Stimulated activated naive CD8-positive, alpha-beta T cell treated with anti-CD3 and anti-CD28 coated beads, Interleukin-15, amount 100 ng/mL, for 72 hours (primary cell): ENCODE results near the gene RIBC1.
A peak's percentile ranks its signal among the peaks of the same experiment; 100 is the strongest.
"Not testable (repeated sequence)": the region's sequence is repeated elsewhere in the genome, so short reads cannot be mapped to it uniquely, and the experiment has no call there.

Source experiments
- ATAC-seq: fragments of 150-1000 bp; cut with Tn5 transposase; 2 replicates; pipeline ENCODE4 v1.10.0; 2021; ENCODE audit warnings: mild to moderate bottlenecking, moderate library complexity
- DNase-seq, 2 donors: peaks; one replicate each; pipeline ENCODE4 v3.0.0; 2021 to 2022
- H3K27ac Mint-ChIP-seq, 2 donors: one replicate each; pipeline ENCODE4 v1.8.0; 2022; ENCODE audit warnings: mild to moderate bottlenecking in 2 of 2, mixed read lengths in 2 of 2, moderate library complexity in 2 of 2
- H3K27me3 Mint-ChIP-seq: one replicate; pipeline ENCODE4 v1.8.0; 2022; ENCODE audit warnings: mixed read lengths
- H3K4me1 Mint-ChIP-seq: one replicate; pipeline ENCODE4 v1.8.0; 2022; ENCODE audit warnings: mild to moderate bottlenecking, mixed read lengths
- H3K4me3 Mint-ChIP-seq, 2 donors: one replicate each; pipeline ENCODE4 v1.8.0; 2022; ENCODE audit warnings: mild to moderate bottlenecking in 2 of 2, mixed read lengths in 2 of 2, moderate library complexity in 1 of 2
- H3K9me3 Mint-ChIP-seq, 2 donors: one replicate each; pipeline ENCODE4 v1.8.0; 2022; ENCODE audit warnings: mixed read lengths in 2 of 2

Gene RIBC1

GRCh38 chrX:53422861-53423306 lies at the start of gene RIBC1:
RIBC1 (plus strand) TSS chrX:53422873; CDS start chrX:53426277, 3,404 bp downstream.
- no peak for ATAC-seq
- no peak for DNase-seq
- Mint-ChIP-seq H3K27me3 (no peaks in the 10 kb centered on the region), H3K4me1 (peaks cover 27% of the 10 kb centered on the region), H3K9me3 (no peaks in the 10 kb centered on the region), H3K4me3 (peak within 1 kb of the TSS; percentile 84 to 88), H3K27ac (peak within 1 kb of the TSS; percentile 97 to 99)

- no peaks in the 10 kb centered on the region for H3K27me3 Mint-ChIP-seq
- no peak overlapping the region for H3K27ac Mint-ChIP-seq
- H3K9me3 Mint-ChIP-seq = no peaks in the 10 kb centered on the region
- no peak for DNase-seq
- no peak overlapping the region for H3K4me3 Mint-ChIP-seq
- no peak for ATAC-seq
- no peaks in the 10 kb centered on the region for H3K4me1 Mint-ChIP-seq
These were observed 49.4 kb upstream of the RIBC1 start for GRCh38 chrX:53373307-53373706.

DNA sequence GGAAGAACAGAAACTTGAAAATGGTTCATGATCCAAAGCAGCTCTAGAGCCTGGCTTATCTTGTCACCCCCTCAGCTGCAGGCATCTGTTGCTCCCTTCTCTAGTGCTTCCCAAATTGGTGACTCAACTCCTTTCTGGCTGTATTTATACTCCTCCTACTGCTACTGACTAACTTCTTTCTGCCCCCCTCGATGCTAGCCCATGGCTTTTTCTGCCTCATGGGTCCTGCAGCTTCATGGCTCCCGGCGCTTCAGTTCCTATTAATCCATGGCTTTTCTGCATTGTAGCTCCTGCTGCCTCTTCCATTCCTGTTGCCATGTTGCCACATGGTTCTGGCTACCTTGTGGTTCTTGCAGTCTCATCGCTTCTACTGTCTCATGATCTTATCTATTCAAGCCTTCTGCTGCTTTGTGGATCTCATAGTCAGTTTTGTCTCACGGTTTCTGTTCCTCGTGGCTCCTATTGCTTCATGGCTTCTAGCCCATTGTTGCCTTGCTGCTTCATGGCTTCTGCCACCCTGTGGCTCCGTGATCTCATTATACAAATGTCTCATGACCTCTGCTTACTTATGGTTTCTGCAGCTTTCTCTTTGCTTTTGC lies 48.4 kb upstream of the RIBC1 start:
- H3K9me3 Mint-ChIP-seq = no peaks in the 10 kb centered on the region
- no peak overlapping the region for H3K27ac Mint-ChIP-seq
- ATAC-seq = no peak
- no peak for DNase-seq
- no peak overlapping the region for H3K4me3 Mint-ChIP-seq
- H3K27me3 Mint-ChIP-seq = no peaks in the 10 kb centered on the region
- no peaks in the 10 kb centered on the region for H3K4me1 Mint-ChIP-seq

DNA sequence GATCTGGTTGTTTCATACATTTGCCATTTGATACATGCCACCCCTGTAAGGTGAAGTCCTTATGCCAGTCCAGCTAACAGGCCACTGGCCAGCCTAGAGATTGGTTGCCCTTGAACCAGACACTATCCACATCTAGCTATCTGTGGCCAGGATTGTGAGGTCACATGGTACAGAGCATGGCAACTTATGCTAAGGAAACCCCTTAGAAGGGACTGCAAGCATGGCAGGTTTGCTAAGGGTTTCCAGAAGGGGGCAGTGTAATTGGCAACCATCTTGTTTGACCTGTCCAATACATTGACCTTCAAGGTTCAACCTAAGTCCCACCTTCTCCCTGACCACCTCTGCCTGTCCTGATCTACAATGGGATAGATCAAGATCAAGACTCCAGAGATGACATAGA lies 47.8 kb upstream of the RIBC1 start:
- Mint-ChIP-seq H3K27me3 (no peaks in the 10 kb centered on the region), H3K27ac (no peak overlapping the region), H3K9me3 (no peaks in the 10 kb centered on the region), H3K4me3 (no peak overlapping the region), H3K4me1 (no peaks in the 10 kb centered on the region)
- no peak for DNase-seq
- ATAC-seq = no peak

- ATAC-seq (no peak), DNase-seq (no peak)
- Mint-ChIP-seq H3K27ac (no peak overlapping the region), H3K27me3 (no peaks in the 10 kb centered on the region), H3K9me3 (no peaks in the 10 kb centered on the region), H3K4me3 (no peak overlapping the region), H3K4me1 (no peaks in the 10 kb centered on the region)
These were observed 45.8 kb upstream of the RIBC1 start for GRCh38 chrX:53376888-53377287.

- Mint-ChIP-seq H3K27ac (no peak overlapping the region), H3K4me3 (no peak overlapping the region), H3K4me1 (no peaks in the 10 kb centered on the region), H3K27me3 (no peaks in the 10 kb centered on the region), H3K9me3 (no peaks in the 10 kb centered on the region)
- no peak for DNase-seq
- no peak for ATAC-seq
These were observed 45.2 kb upstream of the RIBC1 start for GRCh38 chrX:53377464-53377863.

DNA sequence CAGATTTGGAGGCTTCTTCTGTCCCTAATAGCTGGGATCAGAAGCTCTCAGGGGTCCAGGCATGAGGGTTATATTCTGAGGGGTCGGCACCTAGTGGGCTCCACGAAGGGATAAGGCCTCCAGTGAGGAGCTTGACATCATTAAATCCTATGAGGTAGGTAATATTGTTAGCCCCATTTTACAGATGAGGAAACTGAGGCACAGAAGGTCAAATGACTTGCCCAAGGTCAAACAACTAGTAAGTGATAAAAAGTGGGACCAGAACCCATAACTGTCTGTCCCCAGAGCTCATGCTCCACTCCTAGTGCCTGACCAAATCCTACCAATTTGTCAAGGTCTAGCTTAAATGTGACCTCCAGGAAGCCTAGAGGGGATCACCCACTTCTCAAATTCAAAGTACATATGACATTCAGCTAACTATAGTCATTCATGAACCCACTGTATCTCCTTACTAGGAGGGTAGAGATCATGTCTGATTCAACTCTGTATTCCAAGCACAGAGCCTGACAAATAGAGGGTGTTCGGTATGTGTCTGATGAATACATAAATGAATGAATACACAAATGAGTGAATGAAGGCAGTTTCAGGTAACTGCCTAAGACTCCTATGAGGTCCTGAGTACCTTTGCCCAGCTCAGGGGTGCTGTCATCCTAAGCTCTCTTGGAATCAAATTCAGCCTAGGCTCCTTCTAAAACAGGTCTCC lies 43.5 kb upstream of the RIBC1 start:
- no peak overlapping the region for H3K4me3 Mint-ChIP-seq
- ATAC-seq (no peak), DNase-seq (no peak)
- no peaks in the 10 kb centered on the region for H3K9me3 Mint-ChIP-seq
- no peak overlapping the region for H3K27ac Mint-ChIP-seq
- no peaks in the 10 kb centered on the region for H3K27me3 Mint-ChIP-seq
- H3K4me1 Mint-ChIP-seq = no peaks in the 10 kb centered on the region

DNA sequence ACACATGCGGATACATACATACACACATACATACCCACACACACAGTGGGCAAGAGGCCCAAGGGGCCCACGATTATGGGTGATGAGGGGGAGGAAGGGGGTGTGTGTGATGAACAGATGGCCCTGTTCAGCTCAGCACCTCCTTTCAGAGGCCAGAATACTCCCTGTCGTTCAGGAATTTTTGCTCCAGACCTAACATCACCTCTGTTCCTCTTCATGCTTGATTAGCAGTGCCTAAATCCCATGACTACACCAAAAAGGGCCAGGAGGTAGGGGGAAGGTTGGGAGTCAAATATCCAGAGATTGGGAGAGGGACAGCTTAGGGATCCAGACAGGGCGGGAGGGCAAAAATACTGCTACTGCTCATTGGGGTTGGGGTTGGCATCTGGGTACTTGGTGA lies 42.9 kb upstream of the RIBC1 start:
- DNase-seq = no peak
- ATAC-seq = no peak
- Mint-ChIP-seq H3K4me1 (no peaks in the 10 kb centered on the region), H3K4me3 (no peak overlapping the region), H3K9me3 (no peaks in the 10 kb centered on the region), H3K27me3 (no peaks in the 10 kb centered on the region), H3K27ac (no peak overlapping the region)

DNA sequence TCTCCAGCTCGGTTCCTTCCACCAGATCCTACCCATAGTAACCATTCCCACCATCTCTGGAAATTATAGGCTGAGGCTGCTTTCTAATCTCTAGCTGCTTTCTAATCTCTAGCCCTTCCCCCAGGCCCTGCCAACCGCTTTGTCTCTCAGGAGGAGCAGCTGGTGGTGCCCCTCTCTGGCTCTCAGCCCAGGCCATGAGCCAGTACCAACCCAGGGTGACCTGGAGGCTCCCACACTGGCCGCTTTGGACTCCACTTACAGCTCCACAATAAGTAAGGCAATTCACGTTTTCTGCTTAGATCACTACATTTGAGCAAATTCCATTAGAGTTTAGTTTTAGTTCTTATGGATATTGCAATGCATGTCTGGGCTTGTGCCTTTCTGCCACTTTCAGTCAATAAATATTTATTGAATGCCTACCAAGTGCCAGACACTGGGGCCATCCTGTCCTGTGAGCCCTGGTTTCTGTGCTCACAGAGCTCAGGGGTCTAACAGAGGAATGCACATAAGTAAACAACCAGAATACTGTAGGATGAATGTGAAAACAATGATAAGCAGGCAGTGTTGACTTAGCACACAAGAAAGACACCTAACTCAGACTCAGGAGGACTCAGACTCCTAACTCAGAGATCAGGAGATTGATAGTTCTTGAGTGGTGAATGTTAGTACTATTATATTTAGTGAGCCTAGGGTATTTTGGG lies 39.1 kb upstream of the RIBC1 start:
- Mint-ChIP-seq H3K4me1 (no peaks in the 10 kb centered on the region), H3K4me3 (no peak overlapping the region), H3K27ac (peak overlapping the region; percentile 57 to 63), H3K9me3 (no peaks in the 10 kb centered on the region), H3K27me3 (no peaks in the 10 kb centered on the region)
- no peak for DNase-seq
- no peak for ATAC-seq

- no peaks in the 10 kb centered on the region for H3K27me3 Mint-ChIP-seq
- no peak overlapping the region for H3K27ac Mint-ChIP-seq
- H3K4me1 Mint-ChIP-seq = no peaks in the 10 kb centered on the region
- H3K9me3 Mint-ChIP-seq = no peaks in the 10 kb centered on the region
- DNase-seq = no peak
- no peak overlapping the region for H3K4me3 Mint-ChIP-seq
- ATAC-seq = no peak
These were observed 26.9 kb upstream of the RIBC1 start for GRCh38 chrX:53395605-53396298.

GRCh38 chrX:53398216-53398615 lies 24.5 kb upstream of the RIBC1 start:
- H3K4me3 Mint-ChIP-seq = no peak overlapping the region
- ATAC-seq (no peak), DNase-seq (no peak)
- H3K4me1 Mint-ChIP-seq = no peaks in the 10 kb centered on the region
- H3K27me3 Mint-ChIP-seq = no peaks in the 10 kb centered on the region
- peak overlapping the region in 1 of 2 donors; percentile 54 for H3K27ac Mint-ChIP-seq
- H3K9me3 Mint-ChIP-seq = no peaks in the 10 kb centered on the region

DNA sequence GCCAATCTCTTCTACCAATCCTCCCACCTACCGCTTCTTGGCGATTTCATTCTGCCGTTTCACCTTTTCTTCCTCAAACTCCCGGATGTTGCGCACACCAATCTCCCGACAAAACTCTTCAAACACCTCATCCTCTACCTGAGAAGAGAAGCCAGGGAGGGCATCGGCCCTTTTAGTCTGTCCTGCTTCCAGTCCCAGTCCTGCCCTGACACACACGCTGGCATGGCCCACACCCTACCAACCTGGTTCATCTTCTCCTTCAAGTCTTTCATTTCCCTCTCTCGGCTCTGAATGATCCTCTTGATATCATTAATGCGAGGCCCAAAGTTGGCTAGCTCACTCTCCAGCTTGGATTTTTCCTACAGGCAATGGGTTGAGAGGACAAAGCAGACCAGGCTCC lies 19.1 kb upstream of the RIBC1 start:
- H3K27ac Mint-ChIP-seq = no peak overlapping the region
- no peaks in the 10 kb centered on the region for H3K27me3 Mint-ChIP-seq
- DNase-seq = no peak

DNA sequence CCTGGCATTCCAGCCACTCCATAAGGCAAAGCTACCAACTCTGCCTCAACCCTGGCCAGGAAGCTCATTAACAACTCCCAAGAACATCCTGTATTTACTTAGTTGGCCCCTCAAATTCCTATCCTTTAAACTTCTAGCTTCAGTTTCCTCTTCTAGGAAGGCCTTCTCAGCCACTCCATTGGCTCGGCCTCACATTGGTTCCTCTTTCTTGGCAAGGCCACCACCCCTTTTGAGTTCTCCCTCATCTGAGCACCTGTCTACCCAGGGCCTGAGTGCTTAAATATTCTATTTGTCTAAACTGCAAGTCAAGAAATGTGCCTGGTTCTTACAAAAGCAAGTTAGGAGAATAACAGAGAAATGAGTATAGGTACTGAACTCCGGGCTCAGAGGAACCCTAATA lies 10.2 kb upstream of the RIBC1 start:
- no peaks in the 10 kb centered on the region for H3K27me3 Mint-ChIP-seq
- H3K27ac Mint-ChIP-seq = no peak overlapping the region
- H3K4me1 Mint-ChIP-seq = peaks cover 7% of the 10 kb centered on the region
- H3K9me3 Mint-ChIP-seq = no peaks in the 10 kb centered on the region
- ATAC-seq (no peak), DNase-seq (no peak)
- H3K4me3 Mint-ChIP-seq = no peak overlapping the region

More for the DNA sequence above, 19.1 kb upstream of the RIBC1 start:
- H3K4me3 Mint-ChIP-seq = no peak overlapping the region
- no peak for ATAC-seq
- no peaks in the 10 kb centered on the region for H3K9me3 Mint-ChIP-seq
- H3K4me1 Mint-ChIP-seq = no peaks in the 10 kb centered on the region

DNA sequence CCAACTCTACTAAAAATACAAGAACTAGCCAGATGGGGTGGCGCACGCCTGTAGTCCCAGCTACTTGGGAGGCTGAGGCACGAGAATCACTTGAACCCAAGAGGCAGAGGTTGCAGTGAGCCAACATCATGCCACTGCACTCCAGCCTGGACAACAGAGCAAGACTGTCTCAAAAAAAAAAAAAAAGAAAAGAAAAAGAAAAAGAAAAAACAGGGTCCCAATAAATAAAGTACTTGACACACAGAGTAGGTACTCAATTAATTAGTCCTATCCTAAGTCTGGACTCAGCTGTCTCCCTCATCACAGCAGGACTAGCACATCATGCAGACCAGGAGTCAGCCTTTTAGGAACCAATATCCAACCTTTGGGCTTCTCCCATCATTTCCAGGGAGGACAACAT lies 2.3 kb upstream of the RIBC1 start:
- Mint-ChIP-seq H3K27ac (peak overlapping the region; percentile 85 to 90), H3K4me3 (peak overlapping the region; percentile 84 to 88), H3K4me1 (peaks cover 33% of the 10 kb centered on the region)
- DNase-seq, H3K27me3 Mint-ChIP-seq, ATAC-seq, H3K9me3 Mint-ChIP-seq: not testable (repeated sequence)

DNA sequence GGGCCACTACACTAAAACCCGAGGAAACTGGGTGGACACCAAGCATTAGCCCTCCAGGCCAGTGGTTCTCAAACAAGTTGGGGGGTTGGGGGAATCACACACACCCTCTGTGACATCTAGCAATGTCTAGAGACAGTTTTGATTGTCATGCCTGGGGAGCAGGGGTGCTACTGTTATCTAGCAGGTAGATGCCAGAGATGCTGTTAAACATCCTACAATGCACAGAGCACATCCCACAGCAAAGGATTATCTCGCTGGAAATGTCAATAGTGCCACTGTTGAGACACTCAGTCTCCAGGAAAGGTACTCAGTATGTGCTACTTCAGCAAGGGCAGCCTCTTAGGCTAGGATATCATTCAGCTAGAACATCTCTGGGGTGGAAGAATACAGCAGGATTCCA lies 1.5 kb upstream of the RIBC1 start:
- no peak for DNase-seq
- H3K4me1 Mint-ChIP-seq = peaks cover 33% of the 10 kb centered on the region
- peak overlapping the region; percentile 90 to 97 for H3K27ac Mint-ChIP-seq
- no peaks in the 10 kb centered on the region for H3K27me3 Mint-ChIP-seq
- ATAC-seq = no peak
- peak overlapping the region; percentile 84 to 88 for H3K4me3 Mint-ChIP-seq
- H3K9me3 Mint-ChIP-seq = no peaks in the 10 kb centered on the region

GRCh38 chrX:53421772-53422085 lies 944 bp upstream of the RIBC1 start:
- ATAC-seq (peak; percentile 36), DNase-seq (no peak)
- peak overlapping the region; percentile 84 to 88 for H3K4me3 Mint-ChIP-seq

More at GRCh38 chrX:53421772-53422085, 944 bp upstream of the RIBC1 start:
- Mint-ChIP-seq H3K9me3 (no peaks in the 10 kb centered on the region), H3K27ac (peak overlapping the region; percentile 97 to 99), H3K27me3 (no peaks in the 10 kb centered on the region), H3K4me1 (peaks cover 33% of the 10 kb centered on the region)
